ENCODE results near the gene NRXN3. TPM values are rescaled to one million over a fixed set of nuclear protein-coding genes. Genes with fewer than 3 reads are reported as not detected.

The NRXN3 gene
- total RNA-seq, 1 experiment from 2014 or later: not detected

GRCh38 chr14:78673845-78674244 is 503.7 kb downstream of the NRXN3 start:
- no peak for TF ChIP-seq CTCF (IDR thresholded peaks at IDR 0.05; ENCODE audit: unreplicated experiment)
- Mint-ChIP-seq H3K36me3 (ENCODE audit: insufficient read depth, unreplicated experiment) (no peaks in the 10 kb centered on the region), H3K4me1 (ENCODE audit: low read depth, unreplicated experiment) (no peaks in the 10 kb centered on the region), H3K9me3 (ENCODE audit: low read depth, unreplicated experiment) (no peaks in the 10 kb centered on the region), H3K4me3 (ENCODE audit: low read depth, unreplicated experiment) (no peak overlapping the region), H3K27ac (ENCODE audit: unreplicated experiment) (no peak overlapping the region), H3K27me3 (ENCODE audit: unreplicated experiment) (no peaks in the 10 kb centered on the region)
- CTCF ChIA-PET: no interaction called here
- DNase-seq: no peak
- no TSS peak for BruUV-seq (replicated peaks)
- intact Hi-C loops (cut with micrococcal nuclease; ENCODE audit: unreplicated experiment): no loop called here

DNA sequence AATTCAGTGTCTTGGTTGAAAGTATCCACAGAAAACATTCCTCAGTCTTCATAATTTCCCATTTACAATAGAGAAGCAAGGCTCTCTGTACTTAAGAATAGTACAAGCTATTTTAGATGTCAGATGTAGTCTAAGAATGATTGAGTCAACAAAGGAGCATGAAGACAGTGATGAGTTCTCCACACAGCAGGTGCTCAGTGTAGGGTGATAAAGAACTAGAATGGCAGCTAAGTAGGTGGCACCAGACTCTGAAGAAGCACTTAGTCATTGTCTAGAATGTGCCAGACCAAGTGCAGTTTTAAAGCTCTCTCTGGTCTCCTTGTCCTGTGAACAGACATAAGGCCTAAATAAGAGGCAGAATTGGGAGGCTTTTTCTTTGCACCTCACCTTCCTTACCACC is 504.6 kb downstream of the NRXN3 start:
- CTCF ChIA-PET: no interaction called here
- intact Hi-C loops (cut with micrococcal nuclease; ENCODE audit: unreplicated experiment): no loop called here
- no peaks in the 10 kb centered on the region for H3K27me3 Mint-ChIP-seq (ENCODE audit: unreplicated experiment)
- no peak overlapping the region for H3K27ac Mint-ChIP-seq (ENCODE audit: unreplicated experiment)
- no peaks in the 10 kb centered on the region for H3K4me1 Mint-ChIP-seq (ENCODE audit: low read depth, unreplicated experiment)
- DNase-seq: no peak
- no peak for TF ChIP-seq CTCF (IDR thresholded peaks at IDR 0.05; ENCODE audit: unreplicated experiment)
- H3K9me3 Mint-ChIP-seq (ENCODE audit: low read depth, unreplicated experiment): no peaks in the 10 kb centered on the region
- H3K4me3 Mint-ChIP-seq (ENCODE audit: low read depth, unreplicated experiment): no peak overlapping the region
- H3K36me3 Mint-ChIP-seq (ENCODE audit: insufficient read depth, unreplicated experiment): no peaks in the 10 kb centered on the region
- no TSS peak for BruUV-seq (replicated peaks)

DNA sequence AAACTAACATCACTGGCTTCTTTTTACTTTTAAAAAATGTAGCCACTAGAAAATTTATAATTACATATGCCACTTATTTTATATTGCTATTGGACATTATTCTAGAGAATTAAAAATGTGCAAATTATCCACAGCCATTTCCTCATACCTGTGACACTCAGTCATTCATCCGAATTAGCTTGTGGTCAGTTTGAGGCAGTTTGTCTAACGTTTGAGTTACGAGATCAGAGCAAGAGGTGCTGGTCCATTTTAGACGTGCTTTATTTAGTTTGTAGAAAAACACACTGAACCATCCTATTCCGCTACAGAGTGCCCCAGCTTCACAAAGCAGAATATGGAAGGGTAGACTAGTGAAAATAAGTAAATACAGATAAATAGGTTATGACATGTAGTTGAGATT is 513.0 kb downstream of the NRXN3 start:
- DNase-seq: peak; percentile 25

GRCh38 chr14:78683981-78684380 is 513.8 kb downstream of the NRXN3 start:
- H3K27me3 Mint-ChIP-seq (ENCODE audit: unreplicated experiment): no peaks in the 10 kb centered on the region
- intact Hi-C loops (cut with micrococcal nuclease; ENCODE audit: unreplicated experiment): no loop called here
- CTCF ChIA-PET: interaction anchor here (0.9 kb wide), 1 partner anchor 12 kb away, joined by 3 read pairs; no protein-coding TSS in a partner anchor
- no peak for TF ChIP-seq CTCF (IDR thresholded peaks at IDR 0.05; ENCODE audit: unreplicated experiment)
- no peak overlapping the region for H3K4me3 Mint-ChIP-seq (ENCODE audit: low read depth, unreplicated experiment)
- no peaks in the 10 kb centered on the region for H3K9me3 Mint-ChIP-seq (ENCODE audit: low read depth, unreplicated experiment)
- no TSS peak for BruUV-seq (replicated peaks)
- peaks cover 30% of the 10 kb centered on the region for H3K4me1 Mint-ChIP-seq (ENCODE audit: low read depth, unreplicated experiment)
- peaks cover 4% of the 10 kb centered on the region for H3K36me3 Mint-ChIP-seq (ENCODE audit: insufficient read depth, unreplicated experiment)
- DNase-seq: no peak
- H3K27ac Mint-ChIP-seq (ENCODE audit: unreplicated experiment): no peak overlapping the region

More for the DNA sequence above, 513.0 kb downstream of the NRXN3 start:
- TF ChIP-seq CTCF (IDR thresholded peaks at IDR 0.05; ENCODE audit: unreplicated experiment): no peak
- H3K9me3 Mint-ChIP-seq (ENCODE audit: low read depth, unreplicated experiment): no peaks in the 10 kb centered on the region
- BruUV-seq (replicated peaks): no TSS peak
- peaks cover 30% of the 10 kb centered on the region for H3K4me1 Mint-ChIP-seq (ENCODE audit: low read depth, unreplicated experiment)
- CTCF ChIA-PET: no interaction called here
- peaks cover 4% of the 10 kb centered on the region for H3K36me3 Mint-ChIP-seq (ENCODE audit: insufficient read depth, unreplicated experiment)
- intact Hi-C loops (cut with micrococcal nuclease; ENCODE audit: unreplicated experiment): no loop called here
- H3K27me3 Mint-ChIP-seq (ENCODE audit: unreplicated experiment): no peaks in the 10 kb centered on the region
- H3K4me3 Mint-ChIP-seq (ENCODE audit: low read depth, unreplicated experiment): no peak overlapping the region
- peak overlapping the region; percentile 24 for H3K27ac Mint-ChIP-seq (ENCODE audit: unreplicated experiment)
